A673 (cell line): ENCODE results near the gene HES5.

Source experiments
- EZH2 ChIP-seq: fragments of 200-600 bp; sonication (generic); IDR thresholded peaks from 2 replicates; pipeline ENCODE4 v1.6.1; 2017; ENCODE audit warnings: borderline replicate concordance, low read depth, mild to moderate bottlenecking, mixed read lengths, antibody characterized with exemption, low read length; ENCODE audit not compliant: poor library complexity, severe bottlenecking
- TF ChIP-seq, protein P1 (sequence below): fragments of 300-800, 200-600 bp; sonication (generic); conservative IDR thresholded peaks from 2 replicates; pipeline ENCODE4 v1.5.1; 2017; ENCODE audit warnings: low read depth, mild to moderate bottlenecking, antibody characterized with exemption, low read length, moderate library complexity, mixed read lengths

DNA sequence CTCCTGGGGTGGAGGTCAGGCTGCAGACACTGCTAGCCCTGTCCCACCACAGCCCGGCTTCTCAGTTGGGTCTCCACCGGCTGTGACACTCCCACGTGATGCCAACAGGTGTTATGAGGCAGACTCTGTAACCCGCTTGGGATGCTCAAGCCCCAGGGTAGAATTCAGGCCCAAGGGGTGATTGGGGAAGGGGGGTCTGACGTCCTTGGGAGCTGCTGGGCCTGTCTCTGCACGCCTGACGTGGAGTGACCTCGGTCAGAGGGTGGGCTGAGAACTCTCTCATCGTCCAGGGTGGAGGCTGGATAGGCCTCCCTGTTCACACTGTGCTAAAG is 7.7 kb upstream of the HES5 start:
- TF ChIP-seq, protein P1, sequence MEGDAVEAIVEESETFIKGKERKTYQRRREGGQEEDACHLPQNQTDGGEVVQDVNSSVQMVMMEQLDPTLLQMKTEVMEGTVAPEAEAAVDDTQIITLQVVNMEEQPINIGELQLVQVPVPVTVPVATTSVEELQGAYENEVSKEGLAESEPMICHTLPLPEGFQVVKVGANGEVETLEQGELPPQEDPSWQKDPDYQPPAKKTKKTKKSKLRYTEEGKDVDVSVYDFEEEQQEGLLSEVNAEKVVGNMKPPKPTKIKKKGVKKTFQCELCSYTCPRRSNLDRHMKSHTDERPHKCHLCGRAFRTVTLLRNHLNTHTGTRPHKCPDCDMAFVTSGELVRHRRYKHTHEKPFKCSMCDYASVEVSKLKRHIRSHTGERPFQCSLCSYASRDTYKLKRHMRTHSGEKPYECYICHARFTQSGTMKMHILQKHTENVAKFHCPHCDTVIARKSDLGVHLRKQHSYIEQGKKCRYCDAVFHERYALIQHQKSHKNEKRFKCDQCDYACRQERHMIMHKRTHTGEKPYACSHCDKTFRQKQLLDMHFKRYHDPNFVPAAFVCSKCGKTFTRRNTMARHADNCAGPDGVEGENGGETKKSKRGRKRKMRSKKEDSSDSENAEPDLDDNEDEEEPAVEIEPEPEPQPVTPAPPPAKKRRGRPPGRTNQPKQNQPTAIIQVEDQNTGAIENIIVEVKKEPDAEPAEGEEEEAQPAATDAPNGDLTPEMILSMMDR, result no peak
- no peak for TF ChIP-seq EZH2
